Gastroesophageal sphincter (tissue), 4 donors: Measurements from ENCODE around the gene CA11. TPM values are rescaled to one million over a fixed set of nuclear protein-coding genes. Genes with fewer than 3 reads are reported as not detected.
A peak's percentile ranks its signal among the peaks of the same experiment; 100 is the strongest.

Experiments used
- ATAC-seq: fragments of 150-250 bp; one replicate; pipeline ENCODE4 v1.9.1; 2016; ENCODE audit warnings: mild to moderate bottlenecking, moderate library complexity
- H3K27ac ChIP-seq, 4 donors: fragments of 200-600 bp; sonication (generic) in 3 of 4; 1 replicate in 3 of 4; 2 replicates in 1 of 4; pipeline ENCODE4 v1.5.1; 2016 to 2019
- H3K27me3 ChIP-seq: fragments of 200-600 bp; sonication (generic); one replicate; pipeline ENCODE4 v1.5.1; 2019
- H3K36me3 ChIP-seq, 2 donors: fragments of 200-600 bp; sonication (generic); one replicate each; pipeline ENCODE4 v1.5.1; 2019; ENCODE audit warnings: control low read depth in 1 of 2
- H3K4me1 ChIP-seq, 3 donors: fragments of 200-600 bp; sonication (generic); 1 replicate in 2 of 3; 2 replicates in 1 of 3; pipeline ENCODE4 v1.5.1; 2016 to 2019; ENCODE audit warnings: control low read depth in 2 of 3
- H3K4me3 ChIP-seq, 2 donors: fragments of 200-600 bp; sonication (generic); one replicate each; pipeline ENCODE4 v1.5.1; 2019; ENCODE audit warnings: mild to moderate bottlenecking in 1 of 2, moderate library complexity in 1 of 2
- H3K9me3 ChIP-seq, 3 donors: fragments of 200-600 bp; sonication (generic); one replicate each; pipeline ENCODE4 v1.5.1; 2017 to 2019; ENCODE audit warnings: control low read depth in 2 of 3
- EP300 ChIP-seq: sonication (generic); formaldehyde crosslinking; IDR thresholded peaks from one replicate; pipeline ENCODE4 v1.6.1; 2017; ENCODE audit warnings: antibody characterized with exemption, mild to moderate bottlenecking
- POLR2A ChIP-seq, 2 donors: fragments of 450-650 bp; IDR thresholded peaks; one replicate each; pipeline ENCODE4 v1.6.1; 2017; ENCODE audit warnings: antibody characterized with exemption in 2 of 2, mild to moderate bottlenecking in 2 of 2, moderate library complexity in 1 of 2
- POLR2AphosphoS5 ChIP-seq: sonication (generic); formaldehyde crosslinking; IDR thresholded peaks from one replicate; pipeline ENCODE4 v1.6.1; 2017; ENCODE audit warnings: antibody characterized with exemption
- WGBS, 2 donors: methylation state at CpG; one replicate each; pipeline ENCODE4 v1.1.5; 2018; ENCODE audit warnings: low coverage in 1 of 2; 5-methylcytosine and 5-hydroxymethylcytosine counted together
- total RNA-seq, 4 donors: library from RNA; depleted of rRNA; stranded (reverse); fragments of >200 nt; gene quantifications; one replicate each; pipeline ENCODE4 v1.1.0, GENCODE V29; 2016
- TF ChIP-seq, protein P1 (sequence below), 4 experiments: fragments of 200-600 bp in 2 of 4; fragments of 450-650 bp in 2 of 4; sonication (generic) in 1 of 4; IDR thresholded peaks; one replicate each; pipeline ENCODE4 v1.5.1; 2017 to 2019; ENCODE audit warnings: antibody characterized with exemption in 4 of 4, mild to moderate bottlenecking in 2 of 4, moderate library complexity in 2 of 4

The CA11 gene
- total RNA-seq, 4 donors from 2014 or later: 10.0 to 28.5 (median 12.5) TPM

DNA sequence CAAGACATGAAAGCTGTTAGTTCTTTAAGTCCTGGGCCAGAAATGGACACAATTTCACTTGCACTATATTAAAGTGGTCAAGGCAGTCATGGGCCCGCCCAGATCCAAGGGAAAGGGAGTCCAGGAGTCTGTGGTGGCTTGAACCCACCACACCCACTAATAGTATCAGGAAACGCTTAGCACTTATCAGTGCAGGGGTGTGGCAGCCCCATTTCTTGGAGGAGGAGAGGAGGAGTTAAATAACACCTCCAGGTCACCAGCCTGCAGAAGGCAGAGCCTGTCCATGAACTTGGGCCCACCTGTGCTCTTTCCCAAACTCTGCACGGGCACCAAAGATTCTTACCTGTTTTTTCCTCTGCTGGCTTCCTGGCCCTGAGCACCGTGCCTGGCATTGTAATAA, 32.2 kb upstream of the CA11 start:
- Histone ChIP-seq H3K27me3 (no peaks in the 10 kb centered on the region), H3K9me3 (no peaks in the 10 kb centered on the region), H3K4me1 (peaks cover 0 to 11% (median 6%) of the 10 kb centered on the region in 3 donors), H3K27ac (no peak overlapping the region), H3K4me3 (no peak overlapping the region), H3K36me3 (no peaks in the 10 kb centered on the region)
- ATAC-seq: no peak
- TF ChIP-seq, protein P1, sequence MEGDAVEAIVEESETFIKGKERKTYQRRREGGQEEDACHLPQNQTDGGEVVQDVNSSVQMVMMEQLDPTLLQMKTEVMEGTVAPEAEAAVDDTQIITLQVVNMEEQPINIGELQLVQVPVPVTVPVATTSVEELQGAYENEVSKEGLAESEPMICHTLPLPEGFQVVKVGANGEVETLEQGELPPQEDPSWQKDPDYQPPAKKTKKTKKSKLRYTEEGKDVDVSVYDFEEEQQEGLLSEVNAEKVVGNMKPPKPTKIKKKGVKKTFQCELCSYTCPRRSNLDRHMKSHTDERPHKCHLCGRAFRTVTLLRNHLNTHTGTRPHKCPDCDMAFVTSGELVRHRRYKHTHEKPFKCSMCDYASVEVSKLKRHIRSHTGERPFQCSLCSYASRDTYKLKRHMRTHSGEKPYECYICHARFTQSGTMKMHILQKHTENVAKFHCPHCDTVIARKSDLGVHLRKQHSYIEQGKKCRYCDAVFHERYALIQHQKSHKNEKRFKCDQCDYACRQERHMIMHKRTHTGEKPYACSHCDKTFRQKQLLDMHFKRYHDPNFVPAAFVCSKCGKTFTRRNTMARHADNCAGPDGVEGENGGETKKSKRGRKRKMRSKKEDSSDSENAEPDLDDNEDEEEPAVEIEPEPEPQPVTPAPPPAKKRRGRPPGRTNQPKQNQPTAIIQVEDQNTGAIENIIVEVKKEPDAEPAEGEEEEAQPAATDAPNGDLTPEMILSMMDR (IDR thresholded peaks at IDR 0.05): no peak
- TF ChIP-seq POLR2AphosphoS5: no peak
- no peak for TF ChIP-seq POLR2A (IDR thresholded peaks at IDR 0.05)
- TF ChIP-seq EP300: no peak
- WGBS, 2 donors: 73 to 83% methylated on average over 1 to 4 of the region's 4 CpGs

- no peaks in the 10 kb centered on the region for H3K9me3 ChIP-seq
- no peak for ATAC-seq
These were observed 30.9 kb upstream of the CA11 start for GRCh38 chr19:48676887-48677286.

DNA sequence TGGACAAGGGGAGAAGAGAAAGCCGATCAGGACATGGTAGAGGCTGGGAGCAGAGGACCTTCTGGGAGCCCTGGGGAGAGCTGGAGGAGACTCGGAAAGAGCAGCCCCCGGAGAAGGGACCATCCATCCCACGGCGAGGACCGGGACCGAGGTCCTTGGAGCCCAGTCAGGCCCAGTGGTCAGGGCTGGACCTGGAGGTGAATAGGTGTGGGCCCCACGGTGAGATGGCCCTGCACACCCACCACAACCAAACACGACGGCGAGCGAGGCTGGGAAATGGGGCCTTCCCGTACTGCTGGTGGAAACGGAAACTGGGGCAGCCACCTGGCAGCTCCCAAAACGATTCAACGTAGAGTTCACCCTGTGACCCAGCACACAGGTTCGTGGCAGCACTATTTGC, 30.5 kb upstream of the CA11 start:
- ATAC-seq: no peak
- Histone ChIP-seq H3K36me3 (no peaks in the 10 kb centered on the region), H3K27me3 (no peaks in the 10 kb centered on the region), H3K4me1 (peaks cover 0 to 11% (median 6%) of the 10 kb centered on the region in 3 donors), H3K9me3 (no peaks in the 10 kb centered on the region), H3K27ac (no peak overlapping the region), H3K4me3 (no peak overlapping the region)
- 93% methylated on average over 13 of the region's 17 CpGs; no CpG with 5 or more reads in 1 of the 2 donors for WGBS, 2 donors
- TF ChIP-seq POLR2AphosphoS5: no peak
- TF ChIP-seq EP300: no peak
- TF ChIP-seq, protein P1 (IDR thresholded peaks at IDR 0.05): no peak
- no peak for TF ChIP-seq POLR2A (IDR thresholded peaks at IDR 0.05)

More at GRCh38 chr19:48676887-48677286, 30.9 kb upstream of the CA11 start:
- no peak overlapping the region for H3K27ac ChIP-seq
- TF ChIP-seq, protein P1 (IDR thresholded peaks at IDR 0.05): no peak
- no peak for TF ChIP-seq EP300
- TF ChIP-seq POLR2A (IDR thresholded peaks at IDR 0.05): no peak
- no peak for TF ChIP-seq POLR2AphosphoS5
- H3K27me3 ChIP-seq: no peaks in the 10 kb centered on the region
- WGBS, 2 donors: 85 to 96% methylated on average over 9 to 13 of the region's 13 CpGs
- H3K4me1 ChIP-seq: peaks cover 0 to 11% (median 6%) of the 10 kb centered on the region in 3 donors
- H3K36me3 ChIP-seq: no peaks in the 10 kb centered on the region
- H3K4me3 ChIP-seq: no peak overlapping the region

DNA sequence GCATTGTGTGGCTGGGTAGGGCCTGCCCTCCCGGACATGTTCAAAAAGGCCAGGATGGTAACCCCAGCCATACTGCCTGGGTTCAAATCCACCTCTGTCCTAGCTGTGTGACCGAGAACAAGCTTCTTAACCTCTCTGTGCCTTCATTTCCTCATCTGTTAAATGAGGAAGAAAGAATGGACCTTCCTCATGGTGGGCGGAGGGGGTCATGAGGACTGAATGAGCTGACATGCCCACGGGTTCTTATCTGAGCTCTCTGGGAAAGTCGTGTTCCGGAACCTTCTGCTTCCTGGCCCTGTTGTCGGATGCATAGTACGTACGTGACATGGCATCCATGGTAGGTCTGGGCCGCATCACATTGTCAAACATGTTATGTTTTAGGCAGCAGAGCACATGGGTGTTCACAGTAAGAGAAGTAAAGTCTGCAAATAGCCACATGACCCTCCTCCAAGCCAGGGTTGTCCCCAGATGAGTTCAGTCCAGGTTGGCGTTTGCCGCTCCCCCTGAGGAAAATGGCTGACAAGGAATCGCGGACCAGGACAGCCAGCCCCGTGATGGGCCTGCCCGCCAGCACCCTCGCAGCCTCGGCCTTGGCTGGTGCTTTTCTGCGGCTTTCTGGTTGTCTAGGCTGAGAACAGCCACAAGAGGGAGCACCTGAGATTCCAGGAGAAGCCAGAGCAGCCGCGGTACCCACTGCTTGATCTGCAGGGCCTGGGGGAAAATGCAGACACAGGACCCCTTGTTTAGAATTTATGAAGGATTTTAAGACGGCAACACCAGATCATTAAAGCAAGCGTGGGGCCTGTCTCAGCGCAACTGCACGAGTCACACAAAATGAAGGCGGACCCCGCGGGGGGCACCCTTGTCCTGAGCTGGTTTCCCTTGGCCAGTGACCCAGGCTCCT, 29.2 kb upstream of the CA11 start:
- H3K4me3 ChIP-seq: no peak overlapping the region
- TF ChIP-seq, protein P1 (IDR thresholded peaks at IDR 0.05): peak in 3 of 4 experiments; percentile 90 to 91 (median 90)
- TF ChIP-seq POLR2AphosphoS5 (peak; percentile 12), POLR2A (IDR thresholded peaks at IDR 0.05) (no peak), EP300 (no peak)
- ATAC-seq: peak; percentile 87
- H3K9me3 ChIP-seq: no peaks in the 10 kb centered on the region
- WGBS, 2 donors: 56 to 81% methylated on average over 5 to 15 of the region's 28 CpGs
- no peak overlapping the region for H3K27ac ChIP-seq
- H3K36me3 ChIP-seq: no peaks in the 10 kb centered on the region
- no peaks in the 10 kb centered on the region for H3K27me3 ChIP-seq
- peaks cover 0 to 11% (median 6%) of the 10 kb centered on the region in 3 donors for H3K4me1 ChIP-seq
